Stimulated activated CD4-positive, alpha-beta T cell treated with anti-CD3 and anti-CD28 coated beads, Interleukin-4, amount 100 ng/mL, for 24 hours (primary cell): Measurements from ENCODE around the gene BRICD5.
A peak's percentile ranks its signal among the peaks of the same experiment; 100 is the strongest.
"Not testable (repeated sequence)": the region's sequence is repeated elsewhere in the genome, so short reads cannot be mapped to it uniquely, and the experiment has no call there.

Source experiments
- DNase-seq: peaks from one replicate; pipeline ENCODE4 v3.0.0-alpha.2; 2020

BRICD5 gene

DNA sequence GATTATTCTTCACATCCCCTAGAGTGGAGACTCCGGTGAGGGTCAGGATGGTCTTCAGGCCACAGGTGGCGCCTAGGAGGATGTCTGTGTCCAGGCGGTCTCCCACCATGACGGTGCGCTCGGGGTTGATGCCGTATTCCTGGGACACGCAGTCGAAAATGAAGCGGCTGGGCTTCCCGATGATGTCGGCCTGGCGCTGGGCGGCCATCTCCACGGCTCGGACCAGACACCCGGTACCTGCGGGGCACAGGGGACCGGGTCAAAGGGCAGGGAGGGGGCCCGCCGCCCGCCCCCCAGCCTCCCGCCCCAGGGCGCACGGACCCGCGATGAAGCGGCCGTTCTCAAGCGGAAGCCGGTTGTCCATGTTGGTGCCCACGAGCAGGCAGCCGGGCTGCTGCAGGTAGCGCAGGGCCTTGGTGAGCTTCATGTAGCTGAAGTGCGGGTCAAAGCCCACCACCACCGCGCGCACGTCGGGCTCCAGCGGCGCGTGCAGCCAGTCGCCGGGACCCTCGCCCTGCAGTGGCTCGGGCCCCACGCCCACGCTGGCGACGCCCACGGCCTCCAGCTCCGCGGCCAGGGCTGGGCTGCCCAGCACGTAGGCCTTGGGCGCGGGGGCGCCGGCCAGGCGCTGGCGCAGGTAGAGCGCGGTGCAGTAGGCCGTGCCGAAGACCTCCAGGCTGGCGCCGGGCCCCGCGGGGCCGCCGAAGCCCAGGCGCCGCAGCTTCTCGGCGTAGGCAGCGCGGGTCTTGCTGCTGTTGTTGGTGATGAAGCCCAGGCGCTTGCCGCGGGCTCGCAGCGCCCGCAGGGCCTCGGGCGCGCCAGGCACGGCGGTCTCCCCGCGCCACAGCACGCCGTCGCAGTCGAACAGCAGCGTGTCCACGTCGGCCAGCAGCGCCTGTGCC is 3.4 kb upstream of the BRICD5 start:
- DNase-seq, result no peak

DNA sequence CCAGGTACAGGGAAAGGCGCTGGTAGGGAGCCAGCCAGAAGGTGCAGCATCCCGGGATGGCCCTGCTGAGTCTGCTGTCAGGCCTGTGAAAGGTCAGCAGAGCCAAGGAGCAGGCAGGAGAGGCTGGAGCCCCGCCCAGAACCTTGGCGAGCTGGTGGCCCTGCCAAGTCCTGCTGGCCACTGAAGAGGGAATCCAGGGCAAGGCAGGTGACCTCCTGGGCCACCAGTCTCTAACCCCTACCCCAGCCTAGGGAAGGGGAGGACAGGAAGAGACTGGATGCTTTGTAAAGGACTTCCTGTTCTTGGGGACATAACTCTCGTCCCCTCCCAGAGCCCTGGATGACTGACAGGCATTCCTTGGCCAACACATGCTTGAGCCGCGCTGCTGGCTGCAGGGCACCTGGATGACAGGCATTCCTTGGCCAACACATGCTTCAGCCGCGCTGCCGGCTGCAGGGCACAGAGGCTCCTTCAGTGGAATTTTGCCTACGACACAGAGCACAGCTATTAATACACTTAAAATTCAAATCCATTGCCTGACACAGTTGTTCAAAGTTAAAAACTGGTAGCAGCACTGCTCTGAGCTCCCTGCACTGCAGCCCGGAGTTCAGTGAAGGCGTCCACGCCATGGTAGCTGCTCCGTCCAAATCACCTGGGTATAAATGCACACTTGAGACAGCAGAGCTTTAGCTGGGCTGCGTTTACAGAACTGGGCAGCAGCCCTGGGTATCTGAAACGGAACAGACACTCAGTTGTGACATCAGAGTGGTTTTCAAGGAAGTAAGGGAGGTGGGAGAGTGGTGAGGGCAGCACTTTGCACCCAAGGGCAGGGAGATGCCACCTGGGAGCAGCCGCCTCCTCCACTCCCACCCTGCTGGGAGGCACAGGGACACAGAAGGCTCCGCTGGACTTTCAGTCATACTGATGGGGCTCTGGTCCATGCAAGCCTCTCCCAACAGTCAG is 2.0 kb upstream of the BRICD5 start:
- no peak for DNase-seq

DNA sequence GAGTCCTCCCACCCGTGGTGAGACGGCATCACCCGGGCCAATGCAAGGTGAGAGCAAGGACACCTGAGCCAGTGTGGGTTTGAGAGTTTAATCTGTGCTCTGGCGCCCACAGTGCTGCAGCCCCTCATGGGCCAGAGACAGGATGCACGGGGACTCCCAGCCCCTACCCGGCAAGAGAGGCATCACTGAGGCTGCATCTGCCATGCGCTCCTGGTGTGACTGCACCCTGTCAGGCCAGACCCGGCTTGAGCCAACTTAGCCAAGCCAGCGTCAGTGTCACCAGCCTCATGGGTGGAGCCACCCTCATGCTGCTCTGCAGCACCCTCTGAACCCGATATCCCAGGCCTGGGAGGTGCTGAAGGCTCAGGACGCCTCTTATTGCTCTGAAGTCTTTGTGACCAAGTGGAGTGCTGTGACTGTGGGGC is 1.3 kb upstream of the BRICD5 start:
- no peak for DNase-seq

DNA sequence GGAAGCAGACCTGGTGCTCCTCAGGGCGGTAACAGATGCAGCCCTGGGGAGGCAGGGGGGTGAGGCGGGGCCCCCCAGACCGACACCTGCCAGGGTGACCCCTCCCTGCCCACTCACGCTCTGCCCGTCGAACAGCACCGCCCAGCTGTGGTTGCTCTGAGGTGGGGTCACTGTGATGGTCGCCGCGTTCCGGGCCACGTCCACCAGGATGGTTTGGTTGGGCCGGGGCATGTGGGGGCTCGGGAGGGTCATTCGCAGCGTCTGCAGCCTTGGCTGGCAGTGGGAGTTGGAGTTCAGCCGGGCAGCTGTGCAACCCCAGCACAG is 692 bp downstream of the BRICD5 start:
- no peak for DNase-seq

DNA sequence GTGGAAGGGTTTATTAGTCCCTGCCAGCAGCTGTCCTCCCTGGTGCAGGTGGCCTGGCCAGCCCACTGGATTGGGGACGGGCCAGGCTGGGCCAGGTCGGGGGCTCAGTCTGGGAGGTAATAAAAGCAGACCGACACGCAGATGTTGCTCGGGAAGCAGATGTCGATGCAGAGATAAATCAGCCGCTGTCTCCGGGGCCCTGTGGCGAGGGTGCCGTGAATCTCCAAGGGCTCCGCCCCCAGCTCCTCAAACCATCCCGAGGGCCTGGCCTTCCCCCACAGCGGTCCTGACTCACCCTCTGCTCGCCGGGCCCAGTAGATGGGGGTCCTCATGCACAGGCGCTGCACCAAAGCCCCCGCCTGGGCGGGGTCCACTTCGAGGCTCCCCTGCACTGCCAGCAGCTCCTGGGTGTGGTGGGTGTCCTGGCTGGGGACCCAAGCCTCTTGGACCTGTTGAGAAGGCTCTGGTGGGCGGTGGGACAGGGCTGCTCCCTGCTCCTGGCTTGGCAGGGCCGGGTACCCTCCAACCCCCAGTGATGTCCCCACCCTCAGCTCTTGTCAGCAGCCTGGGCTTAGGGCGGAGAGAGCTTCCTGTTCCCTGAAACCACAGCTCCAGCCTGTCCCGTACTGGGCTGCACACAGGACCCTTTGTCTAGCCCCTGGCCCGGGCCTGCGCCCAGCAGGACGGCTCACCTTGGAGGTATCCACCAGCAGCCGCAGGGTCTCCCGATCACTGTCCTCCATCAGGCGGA is 1.2 kb downstream of the BRICD5 start:
- no peak for DNase-seq

DNA sequence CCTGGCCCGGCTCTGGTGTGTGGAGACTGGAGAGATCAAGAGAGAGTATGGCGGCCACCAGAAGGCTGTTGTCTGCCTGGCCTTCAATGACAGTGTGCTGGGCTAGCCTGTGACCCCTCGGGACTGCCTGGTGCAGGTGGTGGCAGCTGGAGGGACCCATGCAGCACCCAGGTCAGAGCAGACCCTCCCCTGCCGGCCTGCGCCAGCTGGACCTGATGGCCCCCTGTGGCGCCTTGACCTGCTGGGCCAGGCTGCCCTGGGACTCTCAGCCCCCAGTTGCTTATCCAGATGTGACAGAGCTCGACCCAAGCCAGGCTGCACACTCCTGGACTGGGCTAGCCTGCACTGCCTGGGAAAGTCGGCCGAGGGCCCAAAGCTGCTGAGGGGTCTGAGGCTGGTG is 1.9 kb downstream of the BRICD5 start:
- DNase-seq, result no peak

DNA sequence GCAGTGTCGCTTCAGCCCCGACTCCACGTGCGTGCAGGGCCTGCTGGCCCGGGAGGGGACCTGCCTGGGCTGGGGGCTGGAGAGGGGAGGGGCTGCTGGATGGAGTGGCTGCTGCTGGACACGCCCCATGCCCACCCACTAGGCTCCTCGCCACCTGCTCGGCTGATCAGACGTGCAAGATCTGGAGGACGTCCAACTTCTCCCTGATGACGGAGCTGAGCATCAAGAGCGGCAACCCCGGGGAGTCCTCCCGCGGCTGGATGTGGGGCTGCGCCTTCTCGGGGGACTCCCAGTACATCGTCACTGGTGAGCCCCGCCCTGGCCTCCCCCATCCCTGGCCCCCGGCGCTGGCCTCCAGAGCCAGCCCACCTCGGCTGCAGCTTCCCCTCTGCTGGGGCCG is 2.4 kb downstream of the BRICD5 start:
- DNase-seq, result no peak

DNA sequence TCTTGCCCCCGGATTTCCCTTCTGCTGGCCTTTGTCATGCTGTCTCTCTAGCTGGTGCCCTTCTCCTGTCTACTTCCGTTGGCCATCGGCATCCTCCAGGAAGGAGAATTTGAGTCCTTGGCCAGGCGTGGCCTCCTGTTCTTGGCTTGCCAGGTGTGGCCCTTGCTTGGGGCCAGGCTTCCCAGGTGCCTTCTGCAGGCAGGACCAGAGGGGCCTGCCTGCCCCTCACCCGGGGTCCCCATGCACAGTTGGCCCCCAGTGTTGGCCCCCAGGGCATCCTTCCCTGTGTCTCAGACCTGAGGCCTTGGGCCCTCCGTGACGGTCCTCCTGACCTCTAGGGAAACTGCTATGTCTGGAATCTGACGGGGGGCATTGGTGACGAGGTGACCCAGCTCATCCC is 2.8 kb downstream of the BRICD5 start:
- DNase-seq, result no peak

DNA sequence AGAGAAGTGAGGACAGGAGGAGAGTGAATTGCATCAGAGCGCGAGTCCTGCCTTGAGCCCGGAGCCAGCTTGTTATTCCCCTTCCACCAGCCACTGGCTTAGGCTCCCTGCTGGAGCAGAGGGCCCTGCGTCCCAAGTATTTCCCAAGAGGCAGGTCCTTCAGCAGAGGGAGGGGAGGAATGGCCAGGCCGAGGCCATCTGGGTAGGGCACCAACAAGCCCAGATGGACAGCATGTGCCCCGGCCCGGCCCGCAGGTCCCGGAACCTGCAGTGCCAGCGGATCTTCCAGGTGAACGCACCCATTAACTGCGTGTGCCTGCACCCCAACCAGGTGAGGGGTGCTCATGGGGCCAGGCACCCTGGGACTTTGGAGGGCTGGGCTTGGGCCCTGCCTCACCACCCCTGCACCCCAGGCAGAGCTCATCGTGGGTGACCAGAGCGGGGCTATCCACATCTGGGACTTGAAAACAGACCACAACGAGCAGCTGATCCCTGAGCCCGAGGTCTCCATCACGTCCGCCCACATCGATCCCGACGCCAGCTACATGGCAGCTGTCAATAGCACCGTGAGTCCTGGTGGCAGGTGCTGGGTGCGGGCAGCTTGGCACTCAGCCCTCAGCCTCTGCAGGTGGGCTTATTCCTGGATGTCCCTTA is 3.8 kb downstream of the BRICD5 start:
- DNase-seq, result no peak

DNA sequence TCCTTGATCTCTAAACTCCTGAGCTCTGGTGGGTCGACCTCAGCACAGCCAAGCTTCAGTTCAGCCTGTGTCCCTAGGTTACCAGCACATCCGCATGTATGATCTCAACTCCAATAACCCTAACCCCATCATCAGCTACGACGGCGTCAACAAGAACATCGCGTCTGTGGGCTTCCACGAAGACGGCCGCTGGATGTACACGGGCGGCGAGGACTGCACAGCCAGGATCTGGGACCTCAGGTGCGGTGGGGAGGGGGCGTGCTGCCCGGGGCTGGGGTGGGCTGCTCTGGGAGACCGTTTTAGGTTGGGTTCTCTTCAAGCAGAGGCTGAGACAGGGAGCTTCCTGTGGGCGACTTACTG is 4.3 kb downstream of the BRICD5 start:
- DNase-seq, result no peak

DNA sequence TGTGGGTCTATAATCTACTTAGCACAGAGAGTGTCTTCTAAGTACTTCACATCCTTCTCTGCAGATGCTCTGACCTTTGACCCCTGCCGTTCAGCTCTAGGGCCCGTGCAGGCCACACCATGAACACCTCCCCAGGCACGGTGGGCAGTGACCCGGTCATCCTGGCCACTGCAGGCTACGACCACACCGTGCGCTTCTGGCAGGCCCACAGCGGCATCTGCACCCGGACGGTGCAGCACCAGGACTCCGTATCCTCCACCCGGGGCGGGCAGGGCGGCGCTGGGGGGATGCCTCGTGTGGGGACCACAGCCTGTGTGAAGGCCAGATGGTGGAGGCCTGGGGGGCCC is 4.7 kb downstream of the BRICD5 start:
- no peak for DNase-seq

DNA sequence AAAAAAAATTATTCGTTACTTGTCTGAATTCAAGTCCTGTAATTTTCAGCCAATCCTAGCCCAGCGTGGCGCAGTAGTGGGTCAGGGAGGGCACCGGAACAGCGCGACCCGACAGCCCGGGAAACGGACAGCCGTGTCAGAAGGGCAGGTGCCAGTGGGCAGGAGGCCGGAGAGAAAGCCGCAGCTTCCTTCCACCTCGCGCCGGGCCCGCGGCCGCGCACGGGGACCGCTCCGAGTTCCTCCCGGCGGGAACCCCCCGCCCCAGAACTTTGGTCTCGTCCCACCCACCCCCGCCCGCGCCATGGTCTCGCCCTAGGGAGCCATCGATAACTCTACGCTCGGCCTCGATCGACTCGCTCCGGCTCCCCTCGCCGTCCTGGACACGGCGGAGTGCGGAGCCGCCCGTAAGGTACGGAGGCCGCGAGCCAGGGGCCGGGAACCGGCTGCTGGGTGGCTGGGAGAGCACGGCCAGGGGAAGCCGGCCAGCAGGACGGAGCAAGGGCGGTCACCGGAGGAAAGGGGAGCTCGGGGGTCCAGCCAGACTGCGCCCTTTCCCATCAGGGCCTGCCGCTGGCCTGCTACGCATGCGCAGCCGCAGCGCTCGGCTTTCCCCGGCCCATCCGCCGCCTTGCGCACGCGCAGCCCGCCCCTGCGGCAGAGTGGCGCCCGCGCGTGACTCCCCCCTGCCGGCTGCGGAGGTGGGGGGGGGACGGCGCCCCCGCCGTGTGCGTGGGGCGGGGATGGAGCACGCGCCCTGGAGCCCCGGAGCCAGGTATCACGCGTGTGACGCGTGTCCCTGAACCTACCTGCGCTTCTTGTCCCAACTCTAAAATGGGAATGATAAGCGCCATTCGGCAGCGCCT is 5.3 kb downstream of the BRICD5 start, which contains the start of gene MLST8:
Gene MLST8 (plus strand): TSS at position 351 of the 863 bp plus-strand sequence. CDS start 632 bp downstream, outside the sequence.
- DNase-seq, result peak; percentile 86

DNA sequence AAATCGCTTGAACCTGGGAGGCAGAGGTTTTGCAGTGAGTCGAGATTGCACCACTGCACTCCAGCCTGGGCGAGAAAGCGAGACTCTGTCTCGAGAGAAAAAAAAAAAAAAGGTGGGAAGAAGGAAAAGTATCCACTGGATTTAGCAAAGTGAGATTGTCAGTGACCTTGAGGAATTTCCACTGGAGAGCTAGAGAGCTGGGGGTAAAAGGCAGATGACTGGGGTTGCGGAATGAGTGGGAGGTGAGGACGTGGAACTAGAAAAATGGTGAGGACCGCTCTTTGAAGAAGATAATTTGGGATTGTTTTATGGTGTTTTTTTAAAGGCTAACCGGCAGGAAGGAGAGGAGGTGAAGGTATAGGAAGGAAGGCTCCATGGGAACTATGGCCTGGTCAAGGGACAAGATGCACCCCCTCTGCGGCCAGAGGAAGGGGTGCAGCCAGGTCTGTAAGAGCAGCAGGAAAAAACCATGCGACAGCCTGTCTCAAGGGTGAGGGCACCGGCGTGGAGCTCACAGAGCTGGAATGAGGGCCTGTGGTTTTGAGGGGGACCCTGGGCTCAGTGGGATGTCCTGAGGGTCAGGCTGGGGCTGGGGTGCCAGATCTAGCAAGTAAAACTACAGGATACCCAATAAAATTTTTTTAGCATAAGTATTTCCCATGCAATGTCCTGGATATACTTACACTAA is 6.1 kb downstream of the BRICD5 start:
- no peak for DNase-seq

DNA sequence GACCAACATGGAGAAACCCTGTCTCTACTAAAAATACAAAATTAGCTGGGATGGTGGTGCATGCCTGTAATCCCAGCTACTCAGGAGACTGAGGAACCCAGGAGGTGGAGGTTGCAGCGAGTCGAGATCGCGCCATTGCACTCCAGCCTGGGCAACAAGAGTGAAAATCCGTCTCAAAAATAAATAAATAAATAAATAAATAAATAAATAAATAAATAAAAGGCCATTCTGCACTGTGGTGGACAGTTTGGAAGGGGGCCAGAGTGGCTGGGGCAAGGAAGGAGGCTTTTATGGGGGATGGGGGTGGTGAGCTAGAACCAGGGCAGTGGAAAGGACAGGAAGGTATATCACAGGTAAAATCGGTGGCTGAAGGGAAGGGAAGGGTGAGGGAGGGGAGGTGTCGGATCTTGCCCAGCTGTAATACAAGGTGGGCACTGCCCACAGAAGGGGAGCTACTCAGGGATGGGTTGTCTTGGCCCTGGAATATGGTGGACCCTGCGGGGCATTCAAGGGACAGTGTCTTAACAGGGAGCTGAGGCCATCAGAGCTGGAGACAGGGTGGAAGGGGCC is 7.5 kb downstream of the BRICD5 start:
- not testable (repeated sequence) for DNase-seq

DNA sequence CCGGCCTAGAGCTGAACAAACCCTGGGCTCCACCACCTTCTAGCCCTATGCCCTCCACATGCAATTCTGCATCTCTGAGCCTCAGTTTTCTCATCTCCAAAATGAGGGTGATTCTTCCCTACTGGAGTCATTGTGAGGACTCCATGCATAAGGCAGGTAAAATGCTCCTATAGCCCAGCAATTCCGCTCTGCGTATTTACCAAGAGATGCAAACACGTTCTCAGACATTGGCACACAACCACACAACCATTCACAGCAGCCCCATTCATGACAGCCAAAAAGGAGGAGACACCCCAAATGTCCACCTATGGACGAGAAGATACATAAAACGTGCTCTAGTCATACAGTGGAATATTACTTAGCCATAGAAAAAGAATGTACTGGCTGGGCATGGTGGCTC is 10.3 kb downstream of the BRICD5 start:
- DNase-seq, result no peak

DNA sequence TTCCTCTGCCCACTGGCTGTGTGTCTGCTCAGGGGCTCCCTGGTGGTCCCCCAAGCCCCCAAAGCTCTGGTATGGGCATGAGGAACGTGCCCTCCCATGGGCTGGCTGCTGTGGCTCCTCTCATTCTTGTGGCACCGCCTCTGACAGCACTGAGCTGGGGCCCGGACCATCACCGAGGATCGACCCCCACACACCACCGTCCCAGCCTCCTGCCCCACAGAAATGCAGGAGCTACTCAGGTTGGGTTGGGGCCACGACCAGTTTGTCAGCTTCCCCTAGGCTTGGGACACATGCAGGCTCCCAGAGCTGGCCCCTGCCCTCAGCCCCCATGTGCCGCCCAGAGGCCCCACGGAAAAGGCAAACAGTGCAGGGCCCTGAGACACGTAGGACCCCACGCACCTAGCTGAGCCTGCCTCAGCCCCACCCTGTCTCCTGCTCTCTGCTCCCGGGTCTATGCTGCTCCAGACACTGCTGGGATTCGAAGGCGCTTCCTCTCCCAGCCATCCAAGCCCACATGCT is 11.0 kb downstream of the BRICD5 start:
- no peak for DNase-seq

DNA sequence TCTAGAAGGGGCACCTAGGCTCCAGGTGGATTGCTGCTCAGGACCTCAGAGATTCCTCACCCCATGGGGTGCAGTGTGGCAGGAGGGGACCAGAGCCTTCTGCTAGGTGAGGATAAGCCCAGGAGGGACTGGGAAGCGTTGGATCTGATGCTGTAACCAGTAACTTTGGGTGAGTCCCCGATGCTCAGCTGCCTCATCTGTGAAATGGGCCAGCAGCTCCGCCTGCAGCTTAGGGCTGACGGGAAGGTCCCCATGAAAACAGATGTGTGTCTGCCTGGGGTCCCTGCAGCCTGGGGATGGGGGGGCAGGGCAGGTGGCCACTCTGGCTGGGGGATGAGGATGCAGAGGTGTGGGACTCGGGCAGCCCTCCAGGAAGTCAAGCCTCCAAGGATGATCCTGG is 11.6 kb downstream of the BRICD5 start:
- no peak for DNase-seq

DNA sequence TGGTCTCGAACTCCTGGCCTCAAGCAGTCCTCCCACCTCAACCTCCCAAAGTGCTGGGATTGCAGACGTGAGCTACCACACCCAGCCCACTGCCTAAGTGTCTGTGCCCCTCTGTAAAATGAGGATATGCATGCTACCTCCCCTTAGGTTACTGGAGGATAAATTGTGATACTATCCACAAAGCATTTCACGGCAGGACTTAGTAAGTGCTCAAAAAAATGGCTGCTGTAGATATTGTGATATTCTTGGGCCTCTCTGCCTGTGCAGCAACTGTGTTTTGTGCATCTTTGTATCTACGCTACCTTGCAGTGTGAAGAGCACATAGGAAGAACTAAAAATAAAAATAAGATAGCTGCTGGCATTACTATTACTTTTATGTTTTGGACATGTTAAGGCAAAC is 12.4 kb downstream of the BRICD5 start:
- no peak for DNase-seq

DNA sequence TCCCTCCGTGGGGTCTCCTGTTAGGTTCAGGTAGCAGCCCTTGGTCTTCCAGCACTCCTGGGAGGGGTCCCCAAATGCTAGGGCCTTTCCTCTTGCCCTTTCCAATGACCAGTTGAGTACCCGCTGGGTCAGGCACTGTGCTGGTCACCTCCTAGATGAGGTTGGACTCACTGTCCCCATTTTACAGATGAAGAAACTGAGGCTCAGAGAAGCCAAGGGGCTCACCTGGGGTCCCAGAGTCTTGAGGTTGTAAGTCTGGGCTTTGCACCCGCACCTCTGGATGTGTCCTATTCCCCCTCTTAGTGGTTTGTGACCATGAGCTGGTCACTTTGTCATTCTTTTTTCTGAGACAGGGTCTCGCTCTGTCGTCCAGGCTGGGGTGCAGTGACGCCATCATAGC is 12.9 kb downstream of the BRICD5 start:
- no peak for DNase-seq

DNA sequence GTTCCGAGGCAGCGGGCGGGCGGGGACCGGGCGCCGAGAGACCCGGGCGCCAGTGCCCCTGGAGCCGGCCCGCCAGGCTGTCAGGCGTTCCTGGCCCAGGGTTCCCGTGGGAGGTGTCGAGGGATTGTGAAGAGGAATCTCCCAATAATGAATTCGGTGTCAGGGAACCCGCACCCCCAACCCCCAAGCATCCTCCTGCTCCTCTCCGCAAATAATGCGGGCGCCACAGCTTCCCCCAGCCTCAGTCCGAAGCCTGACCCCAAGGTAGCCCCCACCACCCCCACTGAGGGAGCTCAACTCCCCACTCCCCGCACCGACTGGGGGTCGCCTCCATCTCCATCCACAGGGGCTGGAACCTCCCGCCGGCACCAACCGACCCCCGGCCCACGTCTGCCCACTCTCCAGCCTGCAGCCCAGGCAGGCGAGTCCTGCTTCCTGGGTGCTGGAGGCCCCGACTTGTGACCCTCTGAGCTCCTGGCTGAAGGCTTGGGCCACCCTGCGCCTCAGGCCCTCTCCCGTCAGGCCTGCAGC is 13.6 kb downstream of the BRICD5 start:
- DNase-seq, result no peak
